ENCODE measurements around the gene FAM151A. TPM values are rescaled to one million over a fixed set of nuclear protein-coding genes. Genes with fewer than 3 reads are reported as not detected.

The FAM151A gene
- polyA plus RNA-seq, 1 donor from 2014 or later = not detected

DNA sequence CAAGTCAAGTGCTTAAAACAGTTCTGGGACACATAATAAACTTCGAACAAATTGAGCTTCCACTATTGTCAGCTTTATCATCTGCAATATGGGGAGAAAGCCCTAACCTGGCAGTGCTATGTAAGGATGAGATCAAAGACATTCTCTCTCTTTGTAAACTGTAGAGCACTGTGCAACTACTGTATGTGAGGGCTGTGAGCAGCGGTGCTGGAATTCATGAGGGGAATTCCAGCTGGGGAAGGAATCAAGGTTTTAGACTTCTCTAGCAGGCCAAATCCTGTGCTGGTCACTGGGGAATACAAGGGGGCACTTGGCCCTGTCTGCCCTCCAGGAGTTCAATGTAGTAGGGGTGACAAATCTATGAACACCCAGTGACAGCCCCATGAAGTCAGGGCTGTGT lies 9.3 kb downstream of the FAM151A start:
- H2AFZ ChIP-seq (ENCODE audit: low read depth, low read length) = no peak overlapping the region
- H3K9me3 ChIP-seq (ENCODE audit: low read length) = no peaks in the 10 kb centered on the region
- no peaks in the 10 kb centered on the region for H3K79me2 ChIP-seq (replicated peaks; ENCODE audit: insufficient read depth, low read length)
- no peaks in the 10 kb centered on the region for H3F3A ChIP-seq (ENCODE audit: insufficient read depth, low read length, poor library complexity, severe bottlenecking)
- no peak overlapping the region for H3K27ac ChIP-seq (ENCODE audit: low read length)
- no peaks in the 10 kb centered on the region for H3K27me3 ChIP-seq (ENCODE audit: insufficient read depth, low read depth, low read length)
- H3K36me3 ChIP-seq (ENCODE audit: insufficient read depth, low read length) = no peaks in the 10 kb centered on the region
- no peak for TF ChIP-seq EP300 (conservative IDR thresholded peaks at IDR 0.05; ENCODE audit: poor library complexity, severe bottlenecking)
- no peak for TF ChIP-seq POLR2AphosphoS5 (IDR thresholded peaks at IDR 0.05)
- TF ChIP-seq, protein P1, sequence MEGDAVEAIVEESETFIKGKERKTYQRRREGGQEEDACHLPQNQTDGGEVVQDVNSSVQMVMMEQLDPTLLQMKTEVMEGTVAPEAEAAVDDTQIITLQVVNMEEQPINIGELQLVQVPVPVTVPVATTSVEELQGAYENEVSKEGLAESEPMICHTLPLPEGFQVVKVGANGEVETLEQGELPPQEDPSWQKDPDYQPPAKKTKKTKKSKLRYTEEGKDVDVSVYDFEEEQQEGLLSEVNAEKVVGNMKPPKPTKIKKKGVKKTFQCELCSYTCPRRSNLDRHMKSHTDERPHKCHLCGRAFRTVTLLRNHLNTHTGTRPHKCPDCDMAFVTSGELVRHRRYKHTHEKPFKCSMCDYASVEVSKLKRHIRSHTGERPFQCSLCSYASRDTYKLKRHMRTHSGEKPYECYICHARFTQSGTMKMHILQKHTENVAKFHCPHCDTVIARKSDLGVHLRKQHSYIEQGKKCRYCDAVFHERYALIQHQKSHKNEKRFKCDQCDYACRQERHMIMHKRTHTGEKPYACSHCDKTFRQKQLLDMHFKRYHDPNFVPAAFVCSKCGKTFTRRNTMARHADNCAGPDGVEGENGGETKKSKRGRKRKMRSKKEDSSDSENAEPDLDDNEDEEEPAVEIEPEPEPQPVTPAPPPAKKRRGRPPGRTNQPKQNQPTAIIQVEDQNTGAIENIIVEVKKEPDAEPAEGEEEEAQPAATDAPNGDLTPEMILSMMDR (IDR thresholded peaks at IDR 0.05; ENCODE audit: poor library complexity, severe bottlenecking) = no peak
- TF ChIP-seq RAD21 (conservative IDR thresholded peaks at IDR 0.05) = no peak
- no peak for TF ChIP-seq EZH2 (IDR thresholded peaks at IDR 0.05; ENCODE audit: borderline replicate concordance, insufficient read depth, low read length, poor library complexity, severe bottlenecking)
- no peak for TF ChIP-seq TAF1 (IDR thresholded peaks at IDR 0.05; ENCODE audit: low read depth)
- TF ChIP-seq, protein P2, sequence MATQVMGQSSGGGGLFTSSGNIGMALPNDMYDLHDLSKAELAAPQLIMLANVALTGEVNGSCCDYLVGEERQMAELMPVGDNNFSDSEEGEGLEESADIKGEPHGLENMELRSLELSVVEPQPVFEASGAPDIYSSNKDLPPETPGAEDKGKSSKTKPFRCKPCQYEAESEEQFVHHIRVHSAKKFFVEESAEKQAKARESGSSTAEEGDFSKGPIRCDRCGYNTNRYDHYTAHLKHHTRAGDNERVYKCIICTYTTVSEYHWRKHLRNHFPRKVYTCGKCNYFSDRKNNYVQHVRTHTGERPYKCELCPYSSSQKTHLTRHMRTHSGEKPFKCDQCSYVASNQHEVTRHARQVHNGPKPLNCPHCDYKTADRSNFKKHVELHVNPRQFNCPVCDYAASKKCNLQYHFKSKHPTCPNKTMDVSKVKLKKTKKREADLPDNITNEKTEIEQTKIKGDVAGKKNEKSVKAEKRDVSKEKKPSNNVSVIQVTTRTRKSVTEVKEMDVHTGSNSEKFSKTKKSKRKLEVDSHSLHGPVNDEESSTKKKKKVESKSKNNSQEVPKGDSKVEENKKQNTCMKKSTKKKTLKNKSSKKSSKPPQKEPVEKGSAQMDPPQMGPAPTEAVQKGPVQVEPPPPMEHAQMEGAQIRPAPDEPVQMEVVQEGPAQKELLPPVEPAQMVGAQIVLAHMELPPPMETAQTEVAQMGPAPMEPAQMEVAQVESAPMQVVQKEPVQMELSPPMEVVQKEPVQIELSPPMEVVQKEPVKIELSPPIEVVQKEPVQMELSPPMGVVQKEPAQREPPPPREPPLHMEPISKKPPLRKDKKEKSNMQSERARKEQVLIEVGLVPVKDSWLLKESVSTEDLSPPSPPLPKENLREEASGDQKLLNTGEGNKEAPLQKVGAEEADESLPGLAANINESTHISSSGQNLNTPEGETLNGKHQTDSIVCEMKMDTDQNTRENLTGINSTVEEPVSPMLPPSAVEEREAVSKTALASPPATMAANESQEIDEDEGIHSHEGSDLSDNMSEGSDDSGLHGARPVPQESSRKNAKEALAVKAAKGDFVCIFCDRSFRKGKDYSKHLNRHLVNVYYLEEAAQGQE (IDR thresholded peaks at IDR 0.05; ENCODE audit: borderline replicate concordance) = no peak
- no peak overlapping the region for H3K9ac ChIP-seq (ENCODE audit: low read length)
- H4K20me1 ChIP-seq (ENCODE audit: insufficient read depth) = no peaks in the 10 kb centered on the region
- H3K9me2 ChIP-seq (ENCODE audit: insufficient read depth, low read length) = no peaks in the 10 kb centered on the region
- no peak overlapping the region for H3K4me3 ChIP-seq (ENCODE audit: low read length)
- H3K4me2 ChIP-seq (ENCODE audit: low read length) = no peak overlapping the region

DNA sequence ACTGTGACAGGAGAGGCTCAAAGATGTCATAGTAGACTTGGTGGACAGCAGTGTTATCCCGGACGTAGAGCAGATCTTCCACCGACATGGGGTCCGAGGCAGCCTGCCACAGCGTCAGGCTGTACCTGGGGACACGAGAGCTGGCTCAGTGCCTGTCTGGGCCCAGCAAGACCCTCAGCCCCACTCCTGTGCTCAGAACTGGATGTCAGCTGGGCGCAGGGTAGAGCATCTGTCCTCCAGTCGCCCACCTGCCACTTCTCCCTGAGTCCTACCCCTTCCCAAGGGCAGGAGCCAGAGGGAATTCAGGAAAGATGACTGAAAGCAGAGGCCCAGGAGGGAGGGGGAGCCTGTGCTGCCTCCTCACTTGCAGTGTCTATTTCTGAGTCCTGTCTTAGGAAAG lies 11.7 kb downstream of the FAM151A start:
- Histone ChIP-seq H3K9ac (ENCODE audit: low read length) (no peak overlapping the region), H4K20me1 (ENCODE audit: insufficient read depth) (no peaks in the 10 kb centered on the region), H3K27ac (ENCODE audit: low read length) (no peak overlapping the region), H3K9me2 (ENCODE audit: insufficient read depth, low read length) (no peaks in the 10 kb centered on the region), H3K4me3 (ENCODE audit: low read length) (no peak overlapping the region), H3K9me3 (ENCODE audit: low read length) (no peaks in the 10 kb centered on the region), H3K4me2 (ENCODE audit: low read length) (no peak overlapping the region), H3K36me3 (ENCODE audit: insufficient read depth, low read length) (no peaks in the 10 kb centered on the region), H3F3A (ENCODE audit: insufficient read depth, low read length, poor library complexity, severe bottlenecking) (no peaks in the 10 kb centered on the region), H2AFZ (ENCODE audit: low read depth, low read length) (no peak overlapping the region), H3K79me2 (replicated peaks; ENCODE audit: insufficient read depth, low read length) (no peaks in the 10 kb centered on the region), H3K27me3 (ENCODE audit: insufficient read depth, low read depth, low read length) (no peaks in the 10 kb centered on the region)
- no peak for TF ChIP-seq MXI1 (conservative IDR thresholded peaks at IDR 0.05; ENCODE audit: poor library complexity, severe bottlenecking)
- TF ChIP-seq, protein P1 (IDR thresholded peaks at IDR 0.05; ENCODE audit: poor library complexity, severe bottlenecking) = no peak
- TF ChIP-seq, protein P2 (IDR thresholded peaks at IDR 0.05; ENCODE audit: borderline replicate concordance) = no peak
- TF ChIP-seq POLR2AphosphoS5 (IDR thresholded peaks at IDR 0.05) = no peak
- no peak for TF ChIP-seq SMC3 (conservative IDR thresholded peaks at IDR 0.05; ENCODE audit: poor library complexity)
